ENCODE data around the gene COPS2. TPM values are rescaled to one million over a fixed set of nuclear protein-coding genes. Genes with fewer than 3 reads are reported as not detected.
"Not testable (repeated sequence)": the region's sequence is repeated elsewhere in the genome, so short reads cannot be mapped to it uniquely, and the experiment has no call there.

The COPS2 gene
- total and polyA plus RNA-seq, 10 donors = 21.0 to 58.4 (median 47.3) TPM

DNA sequence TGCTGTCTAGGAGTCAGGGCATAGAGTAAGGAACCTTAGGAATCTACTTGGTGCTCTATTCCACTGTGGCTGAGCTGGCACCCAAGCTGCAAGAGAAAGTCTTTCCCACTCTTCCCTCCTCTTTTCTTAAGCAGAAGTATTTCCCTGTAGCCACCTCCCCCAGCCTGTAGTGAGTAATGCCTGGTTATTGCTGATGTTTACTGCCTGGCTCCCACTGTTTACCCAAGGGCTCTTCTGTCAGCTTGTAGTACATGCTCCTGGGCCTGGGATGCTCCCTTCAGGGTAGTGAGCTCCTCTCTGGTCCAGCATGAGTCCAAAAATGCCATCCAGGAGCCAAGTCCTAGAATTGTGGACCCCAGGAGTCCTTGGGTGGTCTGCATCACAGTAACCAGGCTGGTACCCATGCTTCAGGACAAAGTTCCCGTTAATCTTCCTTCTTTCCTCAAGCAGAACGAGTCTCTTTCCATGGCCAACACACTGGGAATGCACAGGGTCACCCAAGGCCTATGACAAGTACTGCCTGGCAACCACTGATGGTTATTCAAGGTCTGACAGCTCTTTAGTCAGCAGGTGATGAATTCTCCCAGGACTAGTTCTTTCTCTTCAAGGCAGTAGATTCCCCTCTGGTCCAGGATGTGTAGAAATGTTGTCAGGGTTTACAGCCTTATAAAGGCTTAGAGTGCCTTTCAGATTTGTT lies 32.3 kb upstream of the COPS2 start:
- no peaks in the 10 kb centered on the region for H3K27me3 ChIP-seq (replicated peaks in 1 of 7)
- TF ChIP-seq, protein P1, sequence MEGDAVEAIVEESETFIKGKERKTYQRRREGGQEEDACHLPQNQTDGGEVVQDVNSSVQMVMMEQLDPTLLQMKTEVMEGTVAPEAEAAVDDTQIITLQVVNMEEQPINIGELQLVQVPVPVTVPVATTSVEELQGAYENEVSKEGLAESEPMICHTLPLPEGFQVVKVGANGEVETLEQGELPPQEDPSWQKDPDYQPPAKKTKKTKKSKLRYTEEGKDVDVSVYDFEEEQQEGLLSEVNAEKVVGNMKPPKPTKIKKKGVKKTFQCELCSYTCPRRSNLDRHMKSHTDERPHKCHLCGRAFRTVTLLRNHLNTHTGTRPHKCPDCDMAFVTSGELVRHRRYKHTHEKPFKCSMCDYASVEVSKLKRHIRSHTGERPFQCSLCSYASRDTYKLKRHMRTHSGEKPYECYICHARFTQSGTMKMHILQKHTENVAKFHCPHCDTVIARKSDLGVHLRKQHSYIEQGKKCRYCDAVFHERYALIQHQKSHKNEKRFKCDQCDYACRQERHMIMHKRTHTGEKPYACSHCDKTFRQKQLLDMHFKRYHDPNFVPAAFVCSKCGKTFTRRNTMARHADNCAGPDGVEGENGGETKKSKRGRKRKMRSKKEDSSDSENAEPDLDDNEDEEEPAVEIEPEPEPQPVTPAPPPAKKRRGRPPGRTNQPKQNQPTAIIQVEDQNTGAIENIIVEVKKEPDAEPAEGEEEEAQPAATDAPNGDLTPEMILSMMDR (IDR thresholded peaks at IDR 0.05 in 8 of 11, conservative IDR thresholded peaks at IDR 0.05 in 3 of 11) = no peak
- no peak for TF ChIP-seq POLR2AphosphoS5 (IDR thresholded peaks at IDR 0.05)
- no peak for TF ChIP-seq POLR2A (IDR thresholded peaks at IDR 0.05)
- no peak for DNase-seq
- no peak overlapping the region for H3K4me3 ChIP-seq
- peaks cover 0 to 2% (median 0%) of the 10 kb centered on the region in 8 donors for H3K9me3 ChIP-seq
- intact Hi-C loops (cut with DNase I; ENCODE audit: low total_unique reads) = no loop called here
- H3K36me3 ChIP-seq = no peaks in the 10 kb centered on the region
- peaks cover 0 to 10% (median 0%) of the 10 kb centered on the region in 6 donors for H3K4me1 ChIP-seq
- 56 to 95% (median 83%) methylated on average over 2 of the region's 2 CpGs for WGBS, 5 donors
- no peak overlapping the region for H3K27ac ChIP-seq

DNA sequence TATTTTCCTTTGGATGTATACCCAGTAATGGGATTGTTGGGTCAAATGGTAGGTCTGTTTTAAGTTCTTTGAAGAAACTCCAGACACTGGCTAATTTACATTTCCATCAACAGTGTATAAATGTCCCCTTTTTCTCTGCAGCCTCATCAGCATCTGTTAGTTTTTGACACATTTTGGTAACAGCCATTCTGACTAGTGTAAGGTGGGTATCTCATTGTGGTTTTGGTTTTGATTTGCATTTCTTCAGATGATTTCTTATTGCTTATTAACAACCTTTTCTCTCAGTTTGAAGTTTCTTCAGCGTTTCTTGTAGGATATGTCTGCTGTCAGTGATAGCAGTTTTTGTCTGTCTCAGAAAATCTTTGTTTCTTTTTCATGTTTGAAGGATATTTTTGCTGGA lies 30.1 kb upstream of the COPS2 start:
- peaks cover 0 to 7% (median 0%) of the 10 kb centered on the region in 6 donors for H3K4me1 ChIP-seq
- no peaks in the 10 kb centered on the region for H3K36me3 ChIP-seq
- no peak overlapping the region for H3K4me3 ChIP-seq
- DNase-seq = no peak
- WGBS, 5 donors = 76 to 88% (median 78%) methylated on average over 1 of the region's 1 CpG
- no peaks in the 10 kb centered on the region for H3K27me3 ChIP-seq (replicated peaks in 1 of 7)
- no peak for TF ChIP-seq POLR2AphosphoS5 (IDR thresholded peaks at IDR 0.05)
- no peak for TF ChIP-seq POLR2A (IDR thresholded peaks at IDR 0.05)
- TF ChIP-seq, protein P1 (IDR thresholded peaks at IDR 0.05 in 8 of 11, conservative IDR thresholded peaks at IDR 0.05 in 3 of 11) = no peak
- H3K27ac ChIP-seq = no peak overlapping the region
- H3K9me3 ChIP-seq = peaks cover 0 to 2% (median 0%) of the 10 kb centered on the region in 8 donors
- intact Hi-C loops (cut with DNase I; ENCODE audit: low total_unique reads) = no loop called here

DNA sequence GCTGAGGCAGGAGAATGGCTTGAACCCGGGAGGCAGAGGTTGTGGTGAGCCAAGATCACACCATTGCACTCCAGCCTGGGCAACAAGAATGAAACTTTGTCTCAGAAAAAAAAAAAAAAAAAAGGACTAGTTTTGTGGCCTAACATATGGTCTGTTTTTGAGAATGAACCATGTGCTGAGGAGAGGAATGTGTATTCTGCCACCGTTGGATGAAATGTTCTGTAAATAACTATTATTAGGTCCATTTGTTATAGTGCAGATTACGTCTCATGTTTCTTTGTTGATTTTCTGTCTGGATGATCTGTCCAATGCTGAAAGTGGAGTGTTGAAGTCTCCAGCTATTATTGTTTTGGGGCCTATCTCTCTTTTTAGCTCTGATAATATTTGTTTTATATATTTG lies 28.3 kb upstream of the COPS2 start:
- H3K27ac ChIP-seq; H3K36me3 ChIP-seq; intact Hi-C loops (cut with DNase I; ENCODE audit: low total_unique reads); H3K9me3 ChIP-seq; H3K27me3 ChIP-seq (replicated peaks in 1 of 7); H3K4me1 ChIP-seq; H3K4me3 ChIP-seq; DNase-seq: not testable (repeated sequence)
- 93 to 98% (median 97%) methylated on average over 3 of the region's 3 CpGs for WGBS, 5 donors

DNA sequence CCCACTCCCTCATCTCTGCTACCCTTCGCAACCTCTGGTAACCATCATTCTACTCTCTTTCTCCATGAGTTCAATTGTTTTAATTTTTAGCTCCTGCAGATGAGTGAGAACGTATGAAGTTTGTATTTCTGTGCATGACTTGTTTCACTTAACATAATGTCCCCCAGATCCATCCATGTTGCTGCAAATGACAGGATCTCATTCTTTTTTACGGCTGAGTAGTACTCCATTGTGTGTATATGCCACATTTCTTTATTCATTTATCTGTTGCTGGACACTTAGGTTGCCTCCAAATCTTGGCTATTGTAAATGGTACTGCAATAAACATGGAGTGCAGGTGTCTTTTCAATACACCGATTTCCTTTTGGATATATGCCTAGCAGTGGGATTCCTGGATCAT lies 26.7 kb upstream of the COPS2 start:
- peaks cover 0 to 2% (median 0%) of the 10 kb centered on the region in 8 donors for H3K9me3 ChIP-seq
- no peaks in the 10 kb centered on the region for H3K27me3 ChIP-seq (replicated peaks in 1 of 7)
- no peaks in the 10 kb centered on the region for H3K4me1 ChIP-seq
- TF ChIP-seq POLR2AphosphoS5 (IDR thresholded peaks at IDR 0.05) (no peak), POLR2A (IDR thresholded peaks at IDR 0.05) (no peak)
- TF ChIP-seq, protein P1 (IDR thresholded peaks at IDR 0.05 in 8 of 11, conservative IDR thresholded peaks at IDR 0.05 in 3 of 11) = no peak
- DNase-seq = no peak
- intact Hi-C loops (cut with DNase I; ENCODE audit: low total_unique reads) = no loop called here
- H3K36me3 ChIP-seq = peaks cover 0 to 4% (median 0%) of the 10 kb centered on the region in 6 donors
- no peak overlapping the region for H3K4me3 ChIP-seq
- WGBS, 5 donors = 94 to 99% (median 98%) methylated on average over 4 of the region's 4 CpGs
- H3K27ac ChIP-seq = no peak overlapping the region

Data from spleen (tissue), 11 donors.